Inflammatory macrophage (primary cell): ENCODE results near the gene CDC14B.
"Not testable (repeated sequence)": the region's sequence is repeated elsewhere in the genome, so short reads cannot be mapped to it uniquely, and the experiment has no call there.

Experiments
- DNase-seq, 2 donors: peaks; one replicate each; pipeline ENCODE4 v3.0.0-alpha.2; 2020 to 2022
- total RNA-seq, 18 experiments: gene quantifications; one replicate each; lab custom pipeline; 2026; ENCODE audit warnings: mixed read lengths in 6 of 18, inconsistent platforms in 2 of 18; lab: John Stamatoyannopoulos, UW

Gene CDC14B
- 0.68 to 3.3 (median 1.2) reads per million in 18 experiments for total RNA-seq

- DNase-seq = peak; percentile 37 to 64
These were observed at the start of gene CDC14B for GRCh38 chr9:96619491-96620180. CDC14B (minus strand) TSS chr9:96619843; CDS start chr9:96619378, 465 bp downstream.

DNA sequence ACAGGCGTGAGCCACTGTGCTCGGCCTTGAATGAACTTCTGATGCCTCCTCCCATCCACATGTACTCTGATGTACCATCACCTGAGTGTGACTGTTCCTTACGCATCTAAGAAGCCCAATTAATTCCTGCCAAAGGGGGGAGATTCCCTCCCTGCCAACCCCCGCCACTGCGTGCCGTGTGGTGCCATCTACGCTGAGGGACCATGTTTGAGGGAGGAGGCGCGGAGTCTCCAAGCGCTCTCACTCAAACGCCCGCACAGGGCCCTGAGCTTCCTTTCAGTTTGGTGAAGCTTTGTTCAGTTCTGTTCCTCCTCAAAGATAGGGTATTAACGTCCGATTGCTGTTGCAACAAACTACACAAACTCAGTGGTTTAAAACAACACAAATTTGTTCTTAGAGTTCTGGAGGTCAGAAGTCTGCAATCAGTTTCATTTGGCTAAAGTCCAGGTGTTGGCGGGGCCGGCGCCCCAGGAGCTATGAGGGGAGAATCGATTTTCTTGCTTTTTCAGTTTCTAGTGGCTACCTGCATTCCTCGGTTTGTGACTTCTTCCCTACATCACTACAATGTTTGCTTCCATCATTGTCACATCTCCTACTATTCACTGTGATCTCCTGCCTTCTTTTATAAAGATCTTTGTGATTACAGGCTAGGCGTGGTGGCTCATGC lies 49.4 kb upstream of the CDC14B start:
- DNase-seq = no peak

- DNase-seq = no peak
These were observed 47.7 kb upstream of the CDC14B start for GRCh38 chr9:96667363-96667728.

- peak; percentile 58 to 65 for DNase-seq
These were observed 47.2 kb upstream of the CDC14B start for GRCh38 chr9:96666653-96667362.

DNA sequence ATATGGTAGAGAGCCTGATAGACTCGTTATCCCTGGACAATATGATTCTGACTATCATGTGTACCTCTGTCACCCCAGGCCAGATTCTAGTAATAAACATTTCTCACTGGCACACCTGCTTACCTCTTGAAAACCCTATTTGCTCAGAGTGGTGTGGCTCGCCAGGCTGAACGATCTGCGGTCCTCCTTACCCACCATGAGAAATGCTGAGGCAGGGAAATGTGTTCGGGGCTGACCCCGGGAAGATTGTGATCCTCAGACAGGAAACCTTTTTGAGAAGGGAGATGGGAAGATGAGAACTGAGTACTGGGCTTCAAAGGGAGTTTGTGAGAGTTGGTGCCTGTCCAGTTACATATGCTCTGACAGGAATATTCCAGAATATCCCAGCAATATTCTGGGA lies 46.1 kb upstream of the CDC14B start:
- no peak for DNase-seq

GRCh38 chr9:96663506-96664120 lies 44.0 kb upstream of the CDC14B start:
- no peak for DNase-seq

DNA sequence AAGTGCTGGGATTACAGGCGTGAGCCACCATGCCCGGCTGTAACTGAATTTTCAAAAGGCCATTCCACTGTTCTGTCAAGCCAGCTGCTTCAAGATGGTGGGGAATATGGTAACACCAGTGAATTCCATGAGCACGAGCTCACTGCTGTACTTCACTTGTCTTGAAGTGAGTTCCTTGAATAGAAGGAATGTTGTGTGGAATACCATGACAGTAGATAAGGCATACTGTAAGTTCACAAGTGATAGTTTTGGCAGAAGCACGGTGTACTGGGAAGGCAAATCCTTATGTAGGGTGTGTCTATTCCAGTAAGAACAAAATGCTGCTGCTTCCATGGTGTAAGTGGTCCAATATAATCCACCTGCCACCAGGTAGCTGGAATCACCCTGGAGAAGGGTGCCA lies 42.1 kb upstream of the CDC14B start:
- DNase-seq = no peak

GRCh38 chr9:96660692-96661248 lies 41.1 kb upstream of the CDC14B start:
- DNase-seq = no peak

DNA sequence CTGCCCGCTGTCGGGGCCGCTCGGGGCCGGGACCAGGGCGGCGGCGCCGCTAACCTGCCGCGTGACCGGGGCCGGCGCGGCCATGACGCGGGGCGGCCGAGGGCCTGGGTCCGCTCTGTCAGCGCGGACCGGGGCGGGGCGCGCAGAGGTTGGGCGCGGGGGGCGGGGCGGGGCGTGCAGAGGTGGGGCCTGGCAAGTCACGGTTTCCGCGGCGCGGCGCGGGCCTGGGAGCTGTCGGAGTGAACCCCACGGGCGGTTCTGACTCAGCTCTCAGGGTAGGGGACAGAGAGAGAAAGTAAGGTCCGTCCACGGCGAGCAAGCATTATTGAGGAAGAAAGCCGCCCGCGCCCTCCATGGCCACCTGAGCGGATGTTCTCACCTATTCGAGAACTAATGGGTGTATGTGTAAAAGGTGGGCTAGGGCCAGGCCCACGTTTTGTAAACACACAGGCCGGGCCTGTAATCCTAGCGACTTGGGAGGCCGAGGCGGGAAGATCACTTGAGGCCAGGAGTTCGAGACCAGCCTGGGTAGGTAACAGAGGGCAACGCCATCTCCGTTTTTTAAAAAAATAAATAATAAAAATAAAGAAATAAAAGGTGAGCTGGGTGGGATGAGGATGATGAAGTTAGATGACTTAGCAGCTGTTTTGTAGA lies 35.7 kb upstream of the CDC14B start, which contains the start of gene PRXL2C:
Gene PRXL2C, minus strand, starts transcription at position 120 of the 654 bp plus-strand sequence. Its CDS starts 36 bp downstream, at position 84.
- DNase-seq = peak; percentile 72 to 84

DNA sequence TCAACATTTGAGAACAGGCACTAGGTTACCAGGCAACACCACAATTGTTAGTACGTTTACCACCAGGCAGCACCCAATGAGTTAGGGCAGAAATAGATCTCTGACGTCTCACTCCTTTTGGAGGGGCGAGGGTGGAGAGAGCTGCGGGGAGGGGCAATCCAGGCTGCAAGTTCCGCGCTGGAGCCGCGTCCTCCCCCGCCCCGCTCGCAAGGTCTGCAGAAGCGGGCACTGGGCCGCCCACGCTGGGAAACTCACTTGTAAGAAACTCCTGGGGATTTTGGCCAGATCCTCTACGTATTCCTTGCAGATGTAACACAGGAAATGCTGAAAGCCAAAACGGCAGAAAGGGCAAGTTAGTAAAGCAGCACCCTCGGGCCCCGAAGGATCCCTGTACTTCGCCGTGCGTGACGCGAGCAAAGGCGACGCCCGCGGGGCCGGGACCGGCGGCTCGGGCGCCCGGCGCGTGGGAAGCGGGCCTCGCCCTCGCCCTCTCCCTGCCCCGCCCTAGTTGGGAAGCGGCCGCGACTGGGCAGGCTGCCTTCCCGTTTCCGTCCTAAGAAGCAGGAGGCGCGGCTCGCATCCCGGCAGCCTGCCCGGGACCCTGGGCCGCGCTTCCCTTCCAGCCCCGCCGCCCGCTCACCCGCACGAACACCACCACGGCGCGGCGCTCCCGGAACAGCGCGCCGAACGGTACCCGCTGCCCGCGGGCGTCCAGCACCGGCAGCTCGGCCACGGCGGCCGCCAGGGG lies 35.0 kb upstream of the CDC14B start:
- peak; percentile 82 to 94 for DNase-seq

DNA sequence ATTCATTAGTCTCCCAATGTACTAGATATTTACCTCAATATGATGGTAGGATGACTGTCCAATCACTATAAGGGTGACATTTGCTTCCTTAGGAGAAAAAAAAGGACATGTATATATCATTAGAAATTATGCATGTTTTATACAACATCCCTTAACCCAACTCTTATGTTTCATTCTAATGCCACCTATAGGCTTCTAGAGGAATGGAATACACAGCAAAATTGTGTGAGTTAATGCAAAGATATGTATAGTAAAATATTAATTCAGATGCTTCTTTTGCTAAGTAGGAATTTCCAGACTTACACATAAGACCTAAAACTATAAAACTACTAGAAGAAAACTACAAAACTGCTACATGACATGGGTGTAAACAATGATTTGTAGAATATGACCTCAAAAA lies 32.0 kb upstream of the CDC14B start:
- DNase-seq = peak in 1 of 2 donors; percentile 35

- no peak for DNase-seq
These were observed 30.1 kb upstream of the CDC14B start for GRCh38 chr9:96649620-96650324.

DNA sequence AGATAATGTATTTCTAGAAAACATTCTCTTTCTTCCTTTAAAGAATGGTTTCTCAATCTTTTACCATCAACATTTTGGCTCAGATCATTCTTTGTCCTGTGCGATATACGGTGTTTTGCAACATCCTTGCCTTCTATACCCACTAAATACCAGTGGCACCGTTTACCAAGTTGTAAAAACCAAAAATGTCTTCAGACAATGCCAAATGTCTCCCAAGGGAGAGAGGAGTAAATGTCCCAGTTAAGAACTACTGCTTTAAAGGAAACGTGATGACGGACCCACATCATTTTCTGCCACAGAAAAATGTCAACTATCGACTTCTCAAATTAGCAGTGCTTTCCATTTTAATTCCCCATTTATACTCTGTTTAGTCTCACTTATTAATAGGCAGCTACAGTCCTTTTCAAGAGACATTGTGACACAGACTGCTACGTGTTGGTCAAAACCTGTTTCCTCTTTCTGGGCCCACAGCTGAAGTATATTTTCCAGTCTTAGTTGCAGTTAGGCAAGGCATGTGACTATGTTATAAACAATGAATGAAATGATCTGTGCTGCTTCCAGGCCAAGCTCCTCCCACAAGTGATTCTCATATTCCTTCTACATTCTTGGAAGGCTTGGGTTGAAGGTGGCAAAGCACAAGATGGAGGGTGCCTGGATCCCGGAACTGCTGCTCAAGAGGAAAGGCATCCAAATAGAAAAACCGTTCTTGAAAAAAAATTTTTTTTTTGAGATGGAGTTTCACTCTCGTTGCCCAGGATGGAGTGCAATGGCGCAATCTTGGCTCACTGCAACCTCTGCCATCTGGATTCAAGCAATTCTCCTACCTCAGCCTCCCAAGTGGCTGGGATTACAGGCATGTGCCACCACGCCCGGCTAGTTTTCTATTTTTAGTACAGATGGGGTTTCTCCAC lies 26.7 kb upstream of the CDC14B start:
- peak; percentile 89 to 95 for DNase-seq

GRCh38 chr9:96644137-96644536 lies 24.5 kb upstream of the CDC14B start:
- DNase-seq = no peak

DNA sequence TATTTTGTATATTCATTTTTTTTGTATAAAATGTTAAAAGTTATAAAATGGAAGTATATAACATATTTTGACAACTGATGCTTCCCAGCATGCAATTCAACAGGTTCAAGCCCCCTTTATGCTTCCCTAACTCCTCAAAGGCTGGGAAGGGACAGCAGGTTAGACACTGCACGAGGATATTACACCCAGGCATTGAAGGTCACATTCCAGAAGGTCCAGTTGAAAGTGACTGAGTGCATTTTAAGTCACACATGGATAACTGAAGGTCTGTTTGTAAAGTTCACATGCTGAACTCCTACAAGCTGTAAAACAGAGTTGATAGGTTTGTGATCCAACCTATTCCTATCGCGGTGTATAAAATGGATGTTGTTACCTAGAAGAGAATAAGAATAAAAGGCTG lies 21.9 kb upstream of the CDC14B start:
- DNase-seq = no peak

DNA sequence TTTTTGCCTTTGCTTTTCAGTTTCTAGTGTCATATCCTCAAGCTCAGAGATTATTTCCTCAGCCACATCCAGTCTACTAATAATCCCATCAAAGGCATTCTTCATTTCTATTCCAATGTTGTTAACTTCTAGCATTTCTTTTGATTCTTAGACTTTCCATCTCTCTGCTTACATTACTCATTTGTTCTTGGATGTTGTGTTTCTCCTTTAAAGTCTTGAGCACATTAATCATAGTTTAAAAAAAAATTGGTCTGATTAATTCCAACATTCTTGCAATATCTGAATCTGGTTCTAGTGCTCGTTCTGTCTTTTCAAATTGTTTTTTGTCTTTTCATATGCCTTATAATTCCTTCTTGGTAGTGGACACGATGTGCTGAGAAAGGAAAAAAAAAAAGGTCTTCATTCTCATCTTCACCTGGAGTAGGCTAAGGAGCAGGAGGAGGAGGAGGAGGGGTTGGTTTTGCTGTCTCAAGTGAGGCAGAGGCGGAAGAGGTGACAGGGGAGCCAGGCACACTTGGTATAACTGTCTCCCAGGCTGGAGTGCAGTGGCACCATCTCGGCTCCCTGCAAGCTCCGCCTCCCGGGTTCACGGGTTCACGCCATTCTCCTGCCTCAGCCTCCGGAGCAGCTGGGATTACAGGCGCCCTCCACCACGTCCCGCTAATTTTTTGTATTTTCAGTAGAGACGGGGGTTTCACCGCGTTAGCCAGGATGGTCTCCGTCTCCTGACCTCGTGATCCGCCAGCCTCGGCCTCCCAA lies 19.1 kb upstream of the CDC14B start:
- no peak for DNase-seq

DNA sequence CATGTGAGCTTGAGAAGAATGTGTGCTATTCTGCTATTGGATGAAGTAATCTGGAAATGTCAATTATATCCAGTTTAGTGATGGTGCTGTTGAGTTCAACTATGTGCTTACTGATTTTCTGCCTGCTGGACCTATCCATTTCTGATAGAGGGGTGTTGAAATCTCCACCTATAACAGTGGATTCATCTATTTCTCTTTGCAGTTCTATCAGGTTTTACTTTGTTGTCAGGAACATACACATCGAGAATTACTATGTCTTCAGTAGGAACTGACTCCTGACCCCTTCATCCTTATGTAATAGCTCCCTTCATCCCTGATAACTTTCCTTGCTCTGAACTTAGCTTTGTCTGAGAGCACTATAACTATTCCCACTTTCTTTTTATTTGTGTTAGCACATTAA lies 16.7 kb upstream of the CDC14B start:
- no peak for DNase-seq

DNA sequence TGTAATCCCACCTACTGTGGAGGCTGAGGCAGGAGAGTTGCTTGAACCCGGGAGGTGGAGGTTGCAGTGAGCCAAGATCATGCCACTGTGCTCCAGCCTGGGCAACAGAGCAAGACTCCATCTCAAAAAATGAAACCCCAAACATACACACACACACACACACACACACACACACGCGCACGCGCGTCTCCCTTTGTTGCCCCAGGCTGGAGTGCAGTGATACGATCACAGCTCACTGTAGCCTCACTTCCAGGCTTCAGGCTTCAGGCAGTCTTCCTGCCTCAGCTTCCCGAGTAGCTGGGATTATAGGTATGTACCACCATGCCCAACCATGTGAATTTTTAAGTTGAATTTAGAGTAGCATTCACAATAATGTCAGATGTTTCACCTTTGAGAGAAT lies 13.9 kb upstream of the CDC14B start:
- not testable (repeated sequence) for DNase-seq

DNA sequence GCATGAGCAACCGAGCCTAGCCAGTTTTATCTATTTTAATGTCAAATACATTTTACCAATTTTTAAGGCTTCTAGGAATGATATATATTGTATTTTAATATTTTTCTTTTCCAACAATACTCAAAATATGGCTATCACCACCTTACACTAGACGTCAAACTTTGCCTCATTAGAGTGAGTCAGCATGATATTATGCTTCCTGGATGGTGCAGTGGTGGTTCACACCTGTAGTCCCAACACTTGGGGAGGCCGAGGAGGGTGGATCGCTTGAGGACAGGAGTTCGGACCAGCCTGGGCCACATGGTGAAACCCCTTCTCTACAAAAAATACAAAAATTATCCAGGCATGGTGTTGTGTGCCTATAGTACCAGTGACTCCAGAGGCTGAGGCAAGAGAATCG lies 7.3 kb upstream of the CDC14B start:
- no peak for DNase-seq
